ENCODE data around the gene LDLR. TPM values are rescaled to one million over a fixed set of nuclear protein-coding genes. Genes with fewer than 3 reads are reported as not detected.

The LDLR gene
- 118 and 151 TPM in 2 replicates for total RNA-seq (2014; rRNA removed; shearing (Covaris generic))

GRCh38 chr19:11089254-11090013 is at the start of gene LDLR:
Gene LDLR (plus strand): TSS chr19:11089463. CDS start chr19:11089549, 86 bp downstream.
- DNase-seq (ENCODE audit: low spot score) = peak; percentile 97

- no peak for DNase-seq (ENCODE audit: low spot score)
These were observed 48.1 kb upstream of the LDLR start for GRCh38 chr19:11041194-11041593.

- no peak for DNase-seq (ENCODE audit: low spot score)
These were observed 47.2 kb upstream of the LDLR start for GRCh38 chr19:11041966-11042627.

- no peak for DNase-seq (ENCODE audit: low spot score)
These were observed 44.8 kb upstream of the LDLR start for GRCh38 chr19:11044431-11044830.

GRCh38 chr19:11045536-11045935 is 43.7 kb upstream of the LDLR start:
- DNase-seq (ENCODE audit: low spot score) = no peak

GRCh38 chr19:11046605-11047354 is 42.5 kb upstream of the LDLR start:
- DNase-seq (ENCODE audit: low spot score) = no peak

GRCh38 chr19:11047866-11048265 is 41.4 kb upstream of the LDLR start:
- DNase-seq (ENCODE audit: low spot score) = no peak

- no peak for DNase-seq (ENCODE audit: low spot score)
These were observed 38.7 kb upstream of the LDLR start for GRCh38 chr19:11050323-11051114.

GRCh38 chr19:11053817-11054195 is 35.5 kb upstream of the LDLR start:
- DNase-seq (ENCODE audit: low spot score) = no peak

- no peak for DNase-seq (ENCODE audit: low spot score)
These were observed 35.1 kb upstream of the LDLR start for GRCh38 chr19:11054200-11054599.

GRCh38 chr19:11054628-11055027 is 34.6 kb upstream of the LDLR start:
- DNase-seq (ENCODE audit: low spot score) = no peak

GRCh38 chr19:11058246-11059030 is 30.8 kb upstream of the LDLR start:
- DNase-seq (ENCODE audit: low spot score) = no peak

- DNase-seq (ENCODE audit: low spot score) = no peak
These were observed 29.5 kb upstream of the LDLR start for GRCh38 chr19:11059511-11060358.

GRCh38 chr19:11061952-11062351 is 27.3 kb upstream of the LDLR start:
- DNase-seq (ENCODE audit: low spot score) = no peak

- DNase-seq (ENCODE audit: low spot score) = no peak
These were observed 25.8 kb upstream of the LDLR start for GRCh38 chr19:11063434-11063833.

- DNase-seq (ENCODE audit: low spot score) = peak; percentile 64
These were observed 24.4 kb upstream of the LDLR start for GRCh38 chr19:11064831-11065303.

- DNase-seq (ENCODE audit: low spot score) = no peak
These were observed 22.9 kb upstream of the LDLR start for GRCh38 chr19:11066326-11066725.

- DNase-seq (ENCODE audit: low spot score) = peak; percentile 45
These were observed 21.7 kb upstream of the LDLR start for GRCh38 chr19:11067356-11068113.

GRCh38 chr19:11069561-11069960 is 19.7 kb upstream of the LDLR start:
- no peak for DNase-seq (ENCODE audit: low spot score)

Data from A172 (cell line).